Esophagus squamous epithelium (tissue), 5 donors: ENCODE results near the gene PRDM11. TPM values are rescaled to one million over a fixed set of nuclear protein-coding genes. Genes with fewer than 3 reads are reported as not detected.

Experiments
- DNase-seq: peaks from one replicate; lab custom pipeline; 2025; lab: John Stamatoyannopoulos, UW
- H3K27ac ChIP-seq, 4 donors: fragments of 200-600 bp; sonication (generic); one replicate each; pipeline ENCODE4 v1.5.1; 2016 to 2019; ENCODE audit warnings: mild to moderate bottlenecking in 1 of 4
- H3K27me3 ChIP-seq, 4 donors: fragments of 200-600 bp; sonication (generic); 1 replicate in 3 of 4; 2 replicates in 1 of 4; pipeline versions ENCODE4 v1.5.1 to v1.6.0; 2017 to 2021; ENCODE audit warnings: antibody characterized with exemption in 1 of 4
- H3K36me3 ChIP-seq, 3 donors: fragments of 200-600 bp; sonication (generic); one replicate each; pipeline ENCODE4 v1.5.1; 2016 to 2019
- H3K4me1 ChIP-seq, 3 donors: fragments of 200-600 bp; sonication (generic); one replicate each; pipeline ENCODE4 v1.5.1; 2017 to 2019
- H3K4me3 ChIP-seq, 4 donors: fragments of 200-600 bp; sonication (generic); 1 replicate in 3 of 4; 2 replicates in 1 of 4; pipeline ENCODE4 v1.5.1; 2016 to 2019; ENCODE audit warnings: mild to moderate bottlenecking in 2 of 4, moderate library complexity in 1 of 4
- H3K9me3 ChIP-seq, 3 donors: fragments of 200-600 bp; sonication (generic); one replicate each; pipeline ENCODE4 v1.5.1; 2016 to 2019
- POLR2A ChIP-seq, 4 donors: fragments of 450-650 bp; IDR thresholded peaks; one replicate each; pipeline ENCODE4 v1.6.1; 2017; ENCODE audit warnings: antibody characterized with exemption in 4 of 4, mild to moderate bottlenecking in 4 of 4, moderate library complexity in 3 of 4
- WGBS, 2 donors: methylation state at CpG; one replicate each; pipeline ENCODE4 v1.1.5; 2018; 5-methylcytosine and 5-hydroxymethylcytosine counted together
- intact Hi-C: fragments of 100-400 bp; cut with DNase I; formaldehyde crosslinking; loops from one replicate; pipeline ENCODE4 v1.15.0; 2022
- total RNA-seq, 4 donors: library from RNA; depleted of rRNA; stranded (reverse); fragments of >200 nt; gene quantifications; one replicate each; pipeline ENCODE4 v1.1.0, GENCODE V29; 2016
- TF ChIP-seq, protein P1 (sequence below), 6 experiments: fragments of 450-650 bp in 4 of 6; fragments of 200-600 bp in 2 of 6; sonication (generic) in 2 of 6; IDR thresholded peaks; one replicate each; pipeline ENCODE4 v1.5.1; 2016 to 2019; ENCODE audit warnings: antibody characterized with exemption in 6 of 6, mild to moderate bottlenecking in 4 of 6, moderate library complexity in 4 of 6
- donor health status: DM: yes; HTN: yes; CAD: no.

PRDM11 gene
- total RNA-seq, 4 donors from 2014 or later, result 3.9 to 13.9 (median 5.1) TPM

DNA sequence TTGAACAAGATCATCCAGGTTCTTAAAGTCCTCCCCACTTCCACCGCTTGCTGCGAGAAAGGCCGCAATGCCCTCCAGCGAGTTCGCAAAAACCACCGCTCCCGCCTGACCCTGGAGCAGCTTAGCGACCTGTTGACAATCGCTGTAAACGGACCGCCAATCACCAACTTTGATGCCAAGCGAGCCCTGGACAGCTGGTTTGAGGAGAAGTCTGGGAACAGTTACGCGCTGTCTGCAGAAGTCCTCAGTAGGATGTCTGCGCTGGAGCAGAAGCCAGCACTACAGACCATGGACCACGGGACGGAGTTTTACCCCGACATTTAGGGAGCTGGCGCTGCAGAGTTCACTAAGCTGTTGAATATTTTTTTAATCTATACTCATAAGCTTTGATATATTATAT, 81.4 kb downstream of the PRDM11 start:
- Histone ChIP-seq H3K4me3 (no peak overlapping the region), H3K36me3 (peaks cover 0 to 67% (median 6%) of the 10 kb centered on the region in 3 donors), H3K27ac (no peak overlapping the region), H3K4me1 (no peaks in the 10 kb centered on the region), H3K27me3 (no peaks in the 10 kb centered on the region), H3K9me3 (no peaks in the 10 kb centered on the region)
- 92 to 97% methylated on average over 16 to 19 of the region's 19 CpGs for WGBS, 2 donors
- TF ChIP-seq, protein P1, sequence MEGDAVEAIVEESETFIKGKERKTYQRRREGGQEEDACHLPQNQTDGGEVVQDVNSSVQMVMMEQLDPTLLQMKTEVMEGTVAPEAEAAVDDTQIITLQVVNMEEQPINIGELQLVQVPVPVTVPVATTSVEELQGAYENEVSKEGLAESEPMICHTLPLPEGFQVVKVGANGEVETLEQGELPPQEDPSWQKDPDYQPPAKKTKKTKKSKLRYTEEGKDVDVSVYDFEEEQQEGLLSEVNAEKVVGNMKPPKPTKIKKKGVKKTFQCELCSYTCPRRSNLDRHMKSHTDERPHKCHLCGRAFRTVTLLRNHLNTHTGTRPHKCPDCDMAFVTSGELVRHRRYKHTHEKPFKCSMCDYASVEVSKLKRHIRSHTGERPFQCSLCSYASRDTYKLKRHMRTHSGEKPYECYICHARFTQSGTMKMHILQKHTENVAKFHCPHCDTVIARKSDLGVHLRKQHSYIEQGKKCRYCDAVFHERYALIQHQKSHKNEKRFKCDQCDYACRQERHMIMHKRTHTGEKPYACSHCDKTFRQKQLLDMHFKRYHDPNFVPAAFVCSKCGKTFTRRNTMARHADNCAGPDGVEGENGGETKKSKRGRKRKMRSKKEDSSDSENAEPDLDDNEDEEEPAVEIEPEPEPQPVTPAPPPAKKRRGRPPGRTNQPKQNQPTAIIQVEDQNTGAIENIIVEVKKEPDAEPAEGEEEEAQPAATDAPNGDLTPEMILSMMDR (IDR thresholded peaks at IDR 0.05), result no peak
- no peak for TF ChIP-seq POLR2A (IDR thresholded peaks at IDR 0.05)
- intact Hi-C loops, result no loop called here
- DNase-seq, result no peak

DNA sequence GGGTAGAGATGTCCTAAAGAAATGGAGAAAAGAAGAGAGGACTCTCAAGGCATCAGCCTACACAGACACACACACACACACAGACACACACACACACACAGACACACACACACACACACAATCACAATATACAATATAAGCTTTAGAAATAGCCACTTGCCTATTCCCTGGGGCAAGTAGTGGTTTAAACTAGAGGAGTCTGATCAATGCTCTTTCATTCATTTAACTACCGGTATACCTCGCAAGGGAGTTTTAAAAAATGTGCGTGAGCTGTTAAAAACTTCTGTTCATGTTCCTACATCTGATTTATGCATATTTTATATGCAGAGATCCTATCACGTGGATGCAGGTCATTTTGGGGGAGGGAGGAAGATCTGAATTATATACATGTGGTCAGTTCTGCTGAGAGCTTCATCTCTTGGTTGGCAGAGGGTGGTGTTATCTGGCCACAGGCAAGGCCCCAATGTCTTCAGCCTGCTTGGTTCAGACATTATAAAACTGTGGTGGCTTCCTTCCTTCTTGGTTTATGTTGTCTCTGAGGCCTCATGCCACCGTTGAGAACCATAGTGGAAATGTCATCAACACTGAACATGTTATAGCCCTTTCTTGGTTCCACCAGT, 83.1 kb downstream of the PRDM11 start:
- no peak overlapping the region for H3K4me3 ChIP-seq
- 83 to 84% methylated on average over 5 of the region's 5 CpGs for WGBS, 2 donors
- no peak overlapping the region for H3K27ac ChIP-seq
- no peaks in the 10 kb centered on the region for H3K27me3 ChIP-seq
- TF ChIP-seq, protein P1 (IDR thresholded peaks at IDR 0.05), result no peak
- TF ChIP-seq POLR2A (IDR thresholded peaks at IDR 0.05), result no peak
- H3K9me3 ChIP-seq, result no peaks in the 10 kb centered on the region
- DNase-seq, result no peak
- peaks cover 0 to 51% (median 6%) of the 10 kb centered on the region in 3 donors for H3K36me3 ChIP-seq
- intact Hi-C loops, result no loop called here
- H3K4me1 ChIP-seq, result no peaks in the 10 kb centered on the region

DNA sequence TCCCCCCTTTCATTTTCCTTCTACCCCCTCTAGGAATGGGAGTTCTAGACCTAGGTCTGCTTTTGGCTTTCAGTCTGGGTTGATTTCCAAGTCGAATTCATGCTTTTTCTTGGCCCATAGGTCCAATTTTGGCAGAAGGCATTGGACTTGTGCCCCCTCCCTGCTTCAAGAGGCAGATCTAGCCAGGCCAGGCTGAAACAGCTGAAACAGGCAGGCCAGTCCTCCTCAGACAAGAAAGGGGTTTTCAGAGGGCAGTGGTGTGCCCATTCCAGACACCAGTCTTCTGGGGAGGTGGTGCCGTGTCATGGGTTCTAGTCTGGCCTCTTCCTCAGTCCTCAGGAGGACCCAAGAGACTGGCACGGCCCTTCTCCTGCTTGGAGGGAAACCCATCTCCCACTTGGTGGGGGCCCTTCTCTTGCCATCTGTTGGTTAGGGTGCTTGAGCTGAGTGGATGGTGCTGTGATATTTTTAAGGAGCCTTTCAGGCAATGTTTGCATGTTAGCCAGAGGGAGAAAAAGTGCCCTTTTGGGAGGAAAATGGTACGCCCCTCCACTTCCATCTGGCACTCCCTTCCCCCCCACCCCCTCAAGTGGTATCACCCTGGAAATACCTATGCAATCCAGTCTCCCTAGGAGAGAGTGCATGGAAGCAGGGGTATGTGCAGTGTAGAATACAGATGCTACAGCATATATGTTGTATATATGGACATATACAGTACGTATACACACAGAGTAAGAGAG, 86.1 kb downstream of the PRDM11 start:
- Histone ChIP-seq H3K4me1 (no peaks in the 10 kb centered on the region), H3K36me3 (peaks cover 0 to 21% (median 0%) of the 10 kb centered on the region in 3 donors), H3K4me3 (no peak overlapping the region), H3K27ac (no peak overlapping the region), H3K9me3 (no peaks in the 10 kb centered on the region), H3K27me3 (peaks cover 0 to 4% (median 0%) of the 10 kb centered on the region in 4 donors)
- intact Hi-C loops, result no loop called here
- TF ChIP-seq, protein P1 (IDR thresholded peaks at IDR 0.05), result no peak
- TF ChIP-seq POLR2A (IDR thresholded peaks at IDR 0.05), result no peak
- no peak for DNase-seq
- 69 to 83% methylated on average over 4 of the region's 5 CpGs for WGBS, 2 donors

DNA sequence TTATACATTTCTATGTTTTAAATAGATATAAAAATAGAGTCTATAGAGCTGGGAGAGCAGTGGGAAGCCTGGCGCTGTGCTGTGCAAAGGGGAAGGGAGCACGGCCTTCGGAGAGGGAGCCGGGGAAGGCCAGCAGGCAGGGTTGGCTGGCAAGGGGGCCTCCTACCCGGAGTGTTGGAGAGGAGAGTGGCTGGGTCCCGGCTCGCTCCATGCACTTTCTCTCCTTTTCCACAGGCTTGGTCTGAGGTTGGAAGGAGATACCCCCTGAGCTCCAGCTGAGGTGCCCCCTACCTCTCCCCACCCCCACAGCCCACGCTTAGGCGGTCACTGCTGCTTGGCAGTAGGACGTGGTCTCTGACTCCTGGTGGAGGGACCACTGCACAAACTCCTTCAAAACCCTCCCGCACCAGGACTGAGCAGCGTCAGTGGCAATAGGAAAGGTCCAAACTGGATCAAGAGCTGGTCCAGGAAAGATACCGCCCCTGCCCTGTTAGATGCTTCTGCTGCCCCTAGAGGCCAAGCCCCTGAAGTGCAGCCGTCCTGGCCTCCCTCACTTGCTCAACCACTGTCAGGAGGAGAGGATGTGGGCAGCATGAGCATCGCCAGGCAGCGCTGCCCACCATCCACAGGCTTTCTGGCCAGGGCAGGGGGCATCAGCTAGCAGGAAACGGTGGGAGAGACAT, 86.8 kb downstream of the PRDM11 start:
- DNase-seq, result no peak
- no peaks in the 10 kb centered on the region for H3K9me3 ChIP-seq
- H3K4me1 ChIP-seq, result no peaks in the 10 kb centered on the region
- whole genome bisulfite sequencing, 2 donors, result 69 to 72% methylated on average over 10 to 11 of the region's 17 CpGs
- no peak overlapping the region for H3K27ac ChIP-seq
- no peak for TF ChIP-seq POLR2A (IDR thresholded peaks at IDR 0.05)
- TF ChIP-seq, protein P1 (IDR thresholded peaks at IDR 0.05), result peak; percentile 55 to 83 (median 69)
- H3K4me3 ChIP-seq, result no peak overlapping the region
- peaks cover 0 to 13% (median 0%) of the 10 kb centered on the region in 3 donors for H3K36me3 ChIP-seq
- intact Hi-C loops, result no loop called here
- H3K27me3 ChIP-seq, result peaks cover 0 to 11% (median 0%) of the 10 kb centered on the region in 4 donors

DNA sequence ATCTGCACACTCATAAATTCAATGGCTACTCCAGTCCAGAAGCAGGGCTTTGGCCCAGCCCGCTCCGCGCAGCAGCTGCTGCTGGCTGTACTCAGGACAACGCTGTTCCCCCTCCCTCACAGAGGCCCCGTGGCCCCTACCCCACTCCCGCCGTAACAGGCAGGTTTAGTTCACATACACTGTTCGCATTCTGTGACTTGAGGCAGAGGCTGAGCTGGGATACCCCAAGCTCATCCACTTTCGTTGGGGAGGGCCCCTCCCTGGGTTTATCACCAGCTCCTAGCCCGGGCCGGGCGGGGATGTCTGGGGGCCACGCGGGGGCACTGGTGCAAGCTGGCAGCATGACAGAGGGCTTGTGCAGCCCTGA, 87.3 kb downstream of the PRDM11 start:
- no peak for DNase-seq
- H3K4me1 ChIP-seq, result no peaks in the 10 kb centered on the region
- H3K27ac ChIP-seq, result no peak overlapping the region
- TF ChIP-seq, protein P1 (IDR thresholded peaks at IDR 0.05), result no peak
- TF ChIP-seq POLR2A (IDR thresholded peaks at IDR 0.05), result no peak
- H3K4me3 ChIP-seq, result no peak overlapping the region
- 70% methylated on average over 2 to 4 of the region's 14 CpGs for WGBS, 2 donors
- H3K36me3 ChIP-seq, result peaks cover 0 to 8% (median 0%) of the 10 kb centered on the region in 3 donors
- intact Hi-C loops, result no loop called here
- H3K9me3 ChIP-seq, result no peaks in the 10 kb centered on the region
- peaks cover 0 to 16% (median 0%) of the 10 kb centered on the region in 4 donors for H3K27me3 ChIP-seq
